ENCODE measurements around the gene TNFRSF4. TPM values are rescaled to one million over a fixed set of nuclear protein-coding genes. Genes with fewer than 3 reads are reported as not detected.
A peak's percentile ranks its signal among the peaks of the same experiment; 100 is the strongest.

Gene TNFRSF4
- total and polyA plus RNA-seq, 9 of the 15 experiments (the other 6 are each of a cell fraction or from before 2014, with no cell fraction given): 0.07 to 0.44 (median 0.19) TPM; not detected in 5

DNA sequence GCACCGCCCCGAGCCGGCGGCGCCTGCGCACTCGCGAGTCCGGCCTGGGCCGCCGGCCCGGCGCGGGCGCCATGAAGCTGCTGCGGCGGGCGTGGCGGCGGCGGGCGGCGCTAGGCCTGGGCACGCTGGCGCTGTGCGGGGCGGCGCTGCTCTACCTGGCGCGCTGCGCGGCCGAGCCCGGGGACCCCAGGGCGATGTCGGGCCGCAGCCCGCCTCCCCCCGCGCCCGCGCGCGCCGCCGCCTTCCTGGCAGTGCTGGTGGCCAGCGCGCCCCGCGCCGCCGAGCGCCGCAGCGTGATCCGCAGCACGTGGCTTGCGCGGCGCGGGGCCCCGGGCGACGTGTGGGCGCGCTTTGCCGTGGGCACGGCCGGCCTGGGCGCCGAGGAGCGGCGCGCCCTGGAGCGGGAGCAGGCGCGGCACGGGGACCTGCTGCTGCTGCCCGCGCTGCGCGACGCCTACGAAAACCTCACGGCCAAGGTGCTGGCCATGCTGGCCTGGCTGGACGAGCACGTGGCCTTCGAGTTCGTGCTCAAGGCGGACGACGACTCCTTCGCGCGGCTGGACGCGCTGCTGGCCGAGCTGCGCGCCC lies 18.3 kb upstream of the TNFRSF4 start, which contains the start of gene B3GALT6 (continued):
- TF ChIP-seq BACH1 (tag; IDR thresholded peaks at IDR 0.05) (no peak), C11orf30 (IDR thresholded peaks at IDR 0.05; ENCODE audit: low read depth) (no peak), ZNF146 (CRISPR knock-in tag; IDR thresholded peaks at IDR 0.05; ENCODE audit: unreplicated experiment) (no peak), DEAF1 (CRISPR knock-in tag; IDR thresholded peaks at IDR 0.05) (no peak), SMARCC2 (IDR thresholded peaks at IDR 0.05; ENCODE audit: low read depth) (no peak), POLR2G (IDR thresholded peaks at IDR 0.05; ENCODE audit: low read depth, low read length) (no peak), SAFB2 (IDR thresholded peaks at IDR 0.05; ENCODE audit: borderline replicate concordance, low read depth, low read length, severe bottlenecking) (no peak), ZNF76 (CRISPR knock-in tag; IDR thresholded peaks at IDR 0.05; ENCODE audit: borderline replicate concordance) (no peak), PHB2 (IDR thresholded peaks at IDR 0.05; ENCODE audit: low read depth) (no peak), GABPB2 (CRISPR knock-in tag; conservative IDR thresholded peaks at IDR 0.05) (no peak), HNRNPH1 (optimal IDR thresholded peaks at IDR 0.05; ENCODE audit: low read depth, low read length) (no peak), ZNF408 (CRISPR knock-in tag; IDR thresholded peaks at IDR 0.05; ENCODE audit: low read depth) (no peak), HSF4 (CRISPR knock-in tag; IDR thresholded peaks at IDR 0.05; ENCODE audit: borderline replicate concordance) (peak; percentile 41; the same call in 1 of the 2 replicates), ATF1 (CRISPR knock-in tag; IDR thresholded peaks at IDR 0.05) (no peak), ATF1 (tag; IDR thresholded peaks at IDR 0.05) (no peak), ZNF717 (CRISPR knock-in tag; IDR thresholded peaks at IDR 0.05) (no peak), BRF1 (IDR thresholded peaks at IDR 0.05; ENCODE audit: borderline replicate concordance, extremely low read depth, insufficient read length) (no peak), HDAC6 (IDR thresholded peaks at IDR 0.05; ENCODE audit: low read depth, low read length) (no peak), STAG1 (CRISPR knock-in tag; IDR thresholded peaks at IDR 0.05; ENCODE audit: borderline replicate concordance) (peak; percentile 47; the same call in 1 of the 2 replicates), ARID1B (IDR thresholded peaks at IDR 0.05) (no peak), MCM7 (IDR thresholded peaks at IDR 0.05) (no peak), THRB (CRISPR knock-in tag; conservative IDR thresholded peaks at IDR 0.05) (no peak), DPF2 (IDR thresholded peaks at IDR 0.05) (no peak), GTF2E2 (tag; IDR thresholded peaks at IDR 0.05) (no peak), NCOR1 (IDR thresholded peaks at IDR 0.05) (no peak), SRSF1 (IDR thresholded peaks at IDR 0.05; ENCODE audit: low read depth, low read length) (no peak)
- TF ChIP-seq, protein P1, sequence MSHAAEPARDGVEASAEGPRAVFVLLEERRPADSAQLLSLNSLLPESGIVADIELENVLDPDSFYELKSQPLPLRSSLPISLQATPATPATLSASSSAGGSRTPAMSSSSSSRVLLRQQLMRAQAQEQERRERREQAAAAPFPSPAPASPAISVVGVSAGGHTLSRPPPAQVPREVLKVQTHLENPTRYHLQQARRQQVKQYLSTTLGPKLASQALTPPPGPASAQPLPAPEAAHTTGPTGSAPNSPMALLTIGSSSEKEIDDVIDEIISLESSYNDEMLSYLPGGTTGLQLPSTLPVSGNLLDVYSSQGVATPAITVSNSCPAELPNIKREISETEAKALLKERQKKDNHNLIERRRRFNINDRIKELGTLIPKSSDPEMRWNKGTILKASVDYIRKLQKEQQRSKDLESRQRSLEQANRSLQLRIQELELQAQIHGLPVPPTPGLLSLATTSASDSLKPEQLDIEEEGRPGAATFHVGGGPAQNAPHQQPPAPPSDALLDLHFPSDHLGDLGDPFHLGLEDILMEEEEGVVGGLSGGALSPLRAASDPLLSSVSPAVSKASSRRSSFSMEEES (CRISPR knock-in tag; IDR thresholded peaks at IDR 0.05): no peak

All from K562 (cell line).